ENCODE results near the gene CLCN2.
A peak's percentile ranks its signal among the peaks of the same experiment; 100 is the strongest.
"Not testable (repeated sequence)": the region's sequence is repeated elsewhere in the genome, so short reads cannot be mapped to it uniquely, and the experiment has no call there.

CLCN2 gene

GRCh38 chr3:184346480-184347190 is 14.8 kb downstream of the CLCN2 start:
- no peak for DNase-seq (ENCODE audit: low read depth in 4 of 4, low spot score in 1 of 4)

DNA sequence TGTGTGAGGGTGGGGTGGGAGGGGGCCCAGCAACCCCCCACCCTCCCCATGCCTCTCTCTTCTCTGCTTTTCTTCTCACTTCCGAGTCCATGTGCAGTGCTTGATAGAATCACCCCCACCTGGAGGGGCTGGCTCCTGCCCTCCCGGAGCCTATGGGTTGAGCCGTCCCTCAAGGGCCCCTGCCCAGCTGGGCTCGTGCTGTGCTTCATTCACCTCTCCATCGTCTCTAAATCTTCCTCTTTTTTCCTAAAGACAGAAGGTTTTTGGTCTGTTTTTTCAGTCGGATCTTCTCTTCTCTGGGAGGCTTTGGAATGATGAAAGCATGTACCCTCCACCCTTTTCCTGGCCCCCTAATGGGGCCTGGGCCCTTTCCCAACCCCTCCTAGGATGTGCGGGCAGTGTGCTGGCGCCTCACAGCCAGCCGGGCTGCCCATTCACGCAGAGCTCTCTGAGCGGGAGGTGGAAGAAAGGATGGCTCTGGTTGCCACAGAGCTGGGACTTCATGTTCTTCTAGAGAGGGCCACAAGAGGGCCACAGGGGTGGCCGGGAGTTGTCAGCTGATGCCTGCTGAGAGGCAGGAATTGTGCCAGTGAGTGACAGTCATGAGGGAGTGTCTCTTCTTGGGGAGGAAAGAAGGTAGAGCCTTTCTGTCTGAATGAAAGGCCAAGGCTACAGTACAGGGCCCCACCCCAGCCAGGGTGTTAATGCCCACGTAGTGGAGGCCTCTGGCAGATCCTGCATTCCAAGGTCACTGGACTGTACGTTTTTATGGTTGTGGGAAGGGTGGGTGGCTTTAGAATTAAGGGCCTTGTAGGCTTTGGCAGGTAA is 15.9 kb downstream of the CLCN2 start:
- no peak for DNase-seq (ENCODE audit: low read depth in 4 of 4, low spot score in 1 of 4)

- DNase-seq (ENCODE audit: low read depth in 4 of 4, low spot score in 1 of 4): no peak
These were observed 16.7 kb downstream of the CLCN2 start for GRCh38 chr3:184344579-184345316.

DNA sequence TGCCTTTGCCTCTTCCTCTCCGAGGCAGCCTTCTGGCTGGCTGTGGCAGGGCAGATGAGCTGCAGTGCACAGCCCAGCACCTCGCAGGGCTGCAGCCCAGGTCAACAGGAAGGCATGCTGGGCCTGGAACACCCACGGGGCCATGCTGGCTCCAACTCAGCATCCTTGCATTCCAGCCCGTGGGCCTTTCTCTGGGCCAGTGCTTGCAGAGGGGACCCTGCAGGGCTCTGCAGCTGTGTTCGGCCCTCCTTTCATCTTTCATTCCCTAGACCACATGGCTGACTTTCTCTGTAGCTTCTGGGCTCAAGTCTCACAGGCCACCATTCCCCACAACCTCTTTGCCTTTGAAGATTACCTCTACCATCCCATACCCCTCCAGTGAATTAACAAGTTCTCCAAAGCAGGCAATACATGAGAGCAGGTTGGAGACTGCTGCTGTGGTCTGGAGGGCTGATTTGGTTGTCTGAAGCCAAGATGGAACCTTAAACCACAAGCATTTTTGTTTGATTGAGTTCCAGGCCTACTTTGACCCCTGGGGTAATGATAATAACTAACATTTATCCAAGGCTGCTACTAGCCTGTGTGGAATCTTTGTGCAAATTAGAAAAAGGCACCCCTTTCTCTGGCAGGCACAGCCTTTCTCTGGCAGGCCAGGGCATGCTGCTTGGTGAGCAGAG is 18.1 kb downstream of the CLCN2 start:
- DNase-seq (ENCODE audit: low read depth in 4 of 4, low spot score in 1 of 4): no peak

- DNase-seq (ENCODE audit: low read depth in 4 of 4, low spot score in 1 of 4): no peak
These were observed 19.5 kb downstream of the CLCN2 start for GRCh38 chr3:184341925-184342324.

- not testable (repeated sequence) for DNase-seq (ENCODE audit: low read depth in 4 of 4, low spot score in 1 of 4)
These were observed 21.8 kb downstream of the CLCN2 start for GRCh38 chr3:184339451-184340135.

- DNase-seq (ENCODE audit: low read depth in 4 of 4, low spot score in 1 of 4): no peak
These were observed 22.4 kb downstream of the CLCN2 start for GRCh38 chr3:184339001-184339400.

DNA sequence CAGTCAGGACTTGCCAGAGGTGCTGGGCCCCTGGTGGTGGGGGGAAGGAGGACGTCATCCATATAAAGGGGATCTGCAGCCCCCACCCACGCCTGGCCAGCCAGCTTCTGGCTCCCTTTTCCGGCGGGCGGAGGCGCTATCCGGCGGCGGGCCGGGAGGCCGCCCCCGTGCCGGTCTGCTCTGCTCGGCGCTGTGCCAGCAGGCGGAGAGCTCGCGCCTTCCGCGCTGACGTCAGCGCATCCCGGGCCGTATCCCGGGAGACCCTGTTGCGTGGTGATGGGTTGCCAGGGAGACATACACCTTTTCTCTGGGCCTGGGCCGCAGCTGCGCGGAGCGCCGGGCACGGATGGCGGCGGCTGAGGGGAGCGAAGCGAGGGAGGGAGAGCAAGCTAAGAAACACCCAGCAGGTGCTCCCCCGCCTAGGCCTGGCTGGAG is 22.9 kb downstream of the CLCN2 start:
- no peak for DNase-seq (ENCODE audit: low read depth in 4 of 4, low spot score in 1 of 4)

GRCh38 chr3:184337981-184338380 is 23.4 kb downstream of the CLCN2 start:
- no peak for DNase-seq (ENCODE audit: low read depth in 4 of 4, low spot score in 1 of 4)

DNA sequence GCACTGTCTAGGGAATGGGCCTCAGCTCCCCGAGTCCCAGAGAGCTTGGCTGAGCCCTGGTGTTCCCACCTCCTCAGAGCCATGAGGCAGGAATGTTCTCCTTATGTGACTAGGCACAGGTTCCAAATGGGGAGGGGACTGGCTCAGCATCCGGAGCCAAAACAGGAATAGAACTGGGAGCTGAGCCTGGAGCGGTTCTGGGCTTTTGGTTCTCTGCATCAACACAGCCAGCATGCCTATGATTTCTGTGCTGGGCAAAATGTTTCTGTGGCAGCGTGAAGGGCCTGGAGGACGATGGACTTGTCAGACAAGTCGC is 24.0 kb downstream of the CLCN2 start, which contains the start of gene FAM131A:
TSS of gene FAM131A (plus strand) at position 202 of the 316 bp plus-strand sequence. CDS start at position 233, 31 bp downstream.
- no peak for DNase-seq (ENCODE audit: low read depth in 4 of 4, low spot score in 1 of 4)

DNA sequence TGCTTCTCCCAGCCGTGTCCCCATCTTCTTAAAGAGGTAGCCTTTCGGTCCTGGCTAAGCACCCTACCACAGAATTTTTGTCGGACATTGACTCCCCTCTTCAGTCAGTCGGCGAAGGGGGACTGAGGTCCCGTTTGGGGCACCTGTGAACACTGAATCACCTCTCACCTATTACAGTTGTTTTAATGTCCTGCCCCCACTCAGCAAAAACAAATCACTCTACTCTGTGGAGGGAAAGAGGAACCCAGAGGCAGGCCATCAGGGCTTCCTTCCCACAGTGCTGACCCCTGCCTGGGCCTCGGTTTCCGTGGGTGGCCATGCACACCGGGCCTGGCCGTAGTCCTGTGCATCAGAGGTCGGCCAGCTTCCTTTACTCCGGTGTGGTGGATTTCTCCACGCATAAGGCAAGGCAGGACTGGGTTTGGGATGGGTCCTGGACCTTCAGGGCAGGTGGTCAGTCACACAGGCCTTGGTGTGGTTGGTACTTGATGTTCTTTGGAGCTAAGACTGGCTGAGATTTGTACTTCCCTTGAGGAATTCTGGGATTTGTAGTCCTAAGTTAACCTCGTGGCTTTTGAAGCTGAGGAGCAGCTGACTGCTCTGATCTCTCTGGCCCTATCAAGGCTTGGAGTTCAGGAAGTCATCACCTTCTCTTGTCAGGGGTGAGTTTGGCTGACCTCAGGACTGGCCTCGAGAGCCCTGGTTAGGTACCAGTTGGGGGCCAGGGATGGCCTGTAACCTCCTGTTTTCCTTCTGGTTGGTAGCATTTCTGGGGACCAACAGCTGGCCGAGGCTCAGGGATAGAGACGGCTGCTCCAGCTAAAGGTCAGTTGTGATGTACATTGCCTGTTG is 24.6 kb downstream of the CLCN2 start:
- no peak for DNase-seq (ENCODE audit: low read depth in 4 of 4, low spot score in 1 of 4)

- DNase-seq (ENCODE audit: low read depth in 4 of 4, low spot score in 1 of 4): peak; percentile 79 to 87 (median 82)
These were observed 25.5 kb downstream of the CLCN2 start for GRCh38 chr3:184335661-184336546.

GRCh38 chr3:184335291-184335660 is 26.1 kb downstream of the CLCN2 start:
- no peak for DNase-seq (ENCODE audit: low read depth in 4 of 4, low spot score in 1 of 4)

GRCh38 chr3:184334470-184335158 is 26.8 kb downstream of the CLCN2 start:
- DNase-seq (ENCODE audit: low read depth in 4 of 4, low spot score in 1 of 4): no peak

DNA sequence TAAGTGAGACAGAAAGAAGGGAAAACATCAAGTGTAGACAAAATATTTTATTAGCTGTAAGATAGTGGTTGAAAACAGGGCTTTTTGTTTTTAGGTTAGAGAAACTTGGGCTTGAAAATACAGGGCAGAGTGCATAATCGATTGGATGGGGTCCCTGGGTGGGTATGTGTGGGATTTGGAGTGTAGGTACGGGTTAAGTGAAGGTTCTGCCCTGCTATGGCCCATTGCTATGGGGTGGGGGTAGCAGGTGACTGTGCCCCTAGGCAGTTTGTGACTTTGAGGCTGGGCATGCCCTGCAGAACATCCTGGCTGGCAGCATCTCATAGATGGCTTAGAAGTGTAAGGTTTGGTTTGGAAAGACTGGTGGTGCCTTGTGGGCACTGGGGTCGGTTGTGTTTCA is 27.7 kb downstream of the CLCN2 start:
- DNase-seq (ENCODE audit: low read depth in 4 of 4, low spot score in 1 of 4): no peak

GRCh38 chr3:184333190-184333589 is 28.2 kb downstream of the CLCN2 start:
- no peak for DNase-seq (ENCODE audit: low read depth in 4 of 4, low spot score in 1 of 4)

DNA sequence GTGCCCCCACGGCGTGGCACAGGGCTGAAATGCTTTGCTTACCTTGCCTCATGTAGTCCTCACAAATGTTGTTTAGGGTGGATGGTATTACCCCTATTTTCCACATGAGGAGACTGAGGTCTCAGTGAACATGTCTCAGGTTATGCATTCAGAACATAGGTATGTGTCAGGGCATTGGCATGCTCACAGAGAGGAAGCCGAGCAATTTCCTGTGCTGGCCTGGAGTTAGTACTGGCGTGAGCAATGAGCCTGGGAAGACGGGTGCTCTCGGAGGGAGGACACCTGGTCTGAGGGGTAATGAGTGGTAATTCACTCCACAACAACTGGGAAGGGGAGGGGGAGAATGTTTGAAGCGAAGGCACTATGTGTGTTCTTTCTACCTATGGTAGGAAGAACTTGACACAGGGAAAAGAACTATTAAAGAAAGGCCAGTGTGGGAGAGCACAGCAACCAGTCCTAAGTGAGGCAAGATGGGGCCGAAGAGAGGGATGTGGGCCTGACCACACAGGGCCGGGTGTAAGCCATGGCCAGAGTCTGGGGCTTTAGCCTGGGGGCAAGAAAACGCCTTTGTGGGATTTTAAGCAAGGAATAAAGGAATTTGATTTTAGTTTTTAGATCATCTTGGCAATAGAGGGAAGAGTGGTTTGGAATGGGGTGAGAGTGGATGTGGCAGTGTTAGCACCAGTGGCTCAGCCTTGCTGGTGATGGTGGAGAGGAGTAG is 28.9 kb downstream of the CLCN2 start:
- DNase-seq (ENCODE audit: low read depth in 4 of 4, low spot score in 1 of 4): no peak

DNA sequence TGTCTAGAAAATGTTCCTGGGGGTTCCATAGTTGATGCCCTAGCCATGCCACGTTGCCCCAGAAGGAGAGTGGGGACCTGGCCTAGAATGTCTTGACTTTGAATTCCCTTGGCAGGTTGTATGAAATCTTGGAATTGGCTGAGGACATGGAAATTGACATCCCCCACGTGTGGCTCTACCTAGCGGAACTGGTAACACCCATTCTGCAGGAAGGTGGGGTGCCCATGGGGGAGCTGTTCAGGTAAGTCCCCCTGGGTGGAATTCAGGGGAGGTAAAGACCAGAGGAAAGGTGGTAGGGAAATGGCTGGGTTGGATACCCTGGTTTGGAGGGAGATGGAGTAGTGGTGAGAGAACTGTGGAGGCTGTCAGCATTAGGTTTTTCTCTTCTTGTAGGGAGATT is 32.9 kb downstream of the CLCN2 start:
- DNase-seq (ENCODE audit: low read depth in 4 of 4, low spot score in 1 of 4): no peak

Measured in stimulated activated CD4-positive, alpha-beta T cell treated with anti-CD3 and anti-CD28 coated beads, Interleukin-1b, Interleukin-23, amount 100 ng/mL, for 24 hours (primary cell).